Left ventricle myocardium superior (tissue), 1 donor: ENCODE data around the gene CALCA. TPM values are rescaled to one million over a fixed set of nuclear protein-coding genes. Genes with fewer than 3 reads are reported as not detected.
"Not testable (repeated sequence)": the region's sequence is repeated elsewhere in the genome, so short reads cannot be mapped to it uniquely, and the experiment has no call there.

Experiments used
- ATAC-seq: fragments of 200-7000 bp; cut with Tn5 transposase; one replicate; pipeline ENCODE4 v1.9.1; 2020; ENCODE audit warnings: mild to moderate bottlenecking, moderate library complexity
- DNase-seq: peaks from one replicate; pipeline ENCODE4 v3.0.0-alpha.2; 2020
- intact Hi-C: fragments of 100-400 bp; cut with micrococcal nuclease; formaldehyde crosslinking; loops from one replicate; pipeline ENCODE4 v1.11.0; 2022
- long read RNA-seq: library from polyadenylated mRNA; unstranded; transcript quantifications from one replicate; pipeline ENCODE4 v2.0.0, GENCODE V29; 2021
- total RNA-seq: library from RNA; stranded (reverse); fragmentation: NEBNext Ultra II Directional; extraction: Animal tissue kit (Norgen Biotek cat#: 25700); gene quantifications from one replicate; pipeline ENCODE4 v1.2.1, GENCODE V29; 2021
- donor health status: DM: no; HTN: yes; CAD: no; lungs with severe emphysema.

The CALCA gene, protein sequence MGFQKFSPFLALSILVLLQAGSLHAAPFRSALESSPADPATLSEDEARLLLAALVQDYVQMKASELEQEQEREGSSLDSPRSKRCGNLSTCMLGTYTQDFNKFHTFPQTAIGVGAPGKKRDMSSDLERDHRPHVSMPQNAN
- total RNA-seq = not detected
- long read RNA-seq = 0 reads

DNA sequence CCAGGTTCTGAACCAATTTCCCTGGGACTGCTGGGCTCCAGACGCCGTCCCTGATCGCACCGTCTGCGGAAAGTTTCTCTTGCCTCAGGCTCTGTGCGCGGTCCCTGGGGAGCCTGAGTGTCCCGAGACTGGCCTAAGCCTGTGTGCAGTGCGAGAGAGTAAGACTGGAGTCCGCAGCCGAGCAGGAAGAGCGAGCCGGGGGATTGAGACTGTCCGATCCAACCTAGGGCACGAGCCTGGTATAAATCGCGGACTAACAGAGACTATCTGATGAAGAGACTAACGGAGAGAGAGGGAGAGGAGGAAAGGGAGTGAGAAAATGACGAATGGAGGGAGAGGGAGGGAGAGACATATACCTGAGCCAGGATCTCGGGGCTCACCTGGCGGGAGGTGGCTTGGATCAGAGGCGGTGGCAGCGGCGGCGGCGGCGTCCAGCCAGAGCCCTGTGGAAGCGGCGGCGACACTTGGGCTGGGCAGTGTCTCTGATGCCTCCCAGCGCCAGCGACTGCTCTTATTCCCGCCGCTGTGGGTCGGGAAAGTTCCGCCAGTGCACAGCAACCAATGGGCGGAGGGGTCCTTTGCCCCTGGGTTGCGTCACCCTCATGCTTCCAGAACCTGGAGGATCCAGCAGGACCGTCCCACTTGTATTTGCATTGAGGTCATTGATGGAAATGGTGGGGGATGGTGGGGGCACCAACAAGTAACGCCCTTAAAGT lies at the start of gene CALCA:
TSS of gene CALCA (minus strand) at position 487 of the 716 bp plus-strand sequence. CDS start 1,159 bp downstream, outside the sequence.
- intact Hi-C loops = no loop called here

DNA sequence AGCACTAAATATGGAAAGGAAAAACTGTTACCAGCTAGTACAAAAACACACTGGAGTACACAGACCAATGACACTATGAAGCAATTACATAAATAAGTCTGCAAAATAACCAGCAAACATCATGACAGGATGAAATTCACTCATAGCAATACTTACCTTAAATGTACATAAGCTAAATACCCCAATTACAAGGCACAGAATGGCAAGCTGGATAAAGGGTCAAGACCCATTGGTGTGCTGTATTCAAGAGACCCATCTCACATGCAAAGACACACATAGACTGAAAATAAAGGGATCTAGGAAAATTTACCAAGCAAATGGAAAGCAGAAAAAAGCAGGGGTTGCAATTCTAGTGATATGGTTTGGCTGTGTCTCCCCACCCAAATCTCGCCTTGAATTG lies 44.0 kb upstream of the CALCA start:
- intact Hi-C loops = no loop called here
- ATAC-seq (no peak), DNase-seq (no peak)

More for the DNA sequence above, at the start of gene CALCA:
- ATAC-seq = no peak
- peak; percentile 29 for DNase-seq

DNA sequence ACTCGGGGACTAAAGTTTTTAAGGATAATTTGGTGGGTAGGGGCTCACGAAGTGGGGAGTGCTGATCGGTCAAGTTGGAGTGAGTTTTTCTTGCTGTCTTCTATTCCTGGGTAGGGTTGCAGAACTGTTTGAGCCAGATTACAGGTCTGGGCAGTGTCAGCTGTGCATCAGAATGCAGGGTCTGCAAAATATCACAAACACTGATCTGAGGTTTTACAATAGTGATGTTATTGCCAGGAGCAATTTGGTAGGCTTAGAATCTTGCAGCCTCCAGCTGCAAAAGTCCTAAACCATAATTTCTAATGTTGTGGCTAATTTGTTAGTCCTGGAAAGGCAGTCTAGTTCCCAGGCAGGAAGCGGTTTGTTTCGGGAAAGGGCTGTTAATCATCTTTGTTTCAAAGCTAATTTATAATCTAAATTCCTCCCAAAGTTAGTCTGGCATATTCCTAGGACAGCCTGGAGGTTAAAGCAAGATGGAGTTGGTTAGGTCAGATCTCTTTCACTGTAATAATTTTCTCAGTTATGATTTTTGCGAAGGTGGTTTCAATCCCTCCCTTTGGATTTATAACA lies 39.7 kb upstream of the CALCA start:
- ATAC-seq (no peak), DNase-seq (no peak)

DNA sequence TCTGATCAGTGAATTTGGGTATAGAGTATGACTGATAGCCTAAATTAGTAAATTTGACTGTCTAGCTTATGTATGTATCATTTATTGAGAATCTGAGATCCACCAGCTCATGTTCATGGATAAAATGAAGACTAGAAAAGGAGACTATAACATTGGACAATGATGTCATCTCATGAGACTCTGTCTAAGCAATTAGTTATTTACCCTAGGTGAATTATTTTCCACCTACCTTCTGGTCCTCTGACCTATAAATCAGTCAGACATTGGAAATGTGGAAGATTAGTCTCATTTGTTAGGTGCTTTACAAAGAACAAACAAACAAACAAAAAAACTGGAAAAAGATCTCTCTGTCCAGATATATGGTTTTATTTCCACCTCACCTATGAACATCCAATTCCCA lies 38.7 kb upstream of the CALCA start:
- intact Hi-C loops = no loop called here
- ATAC-seq (no peak), DNase-seq (no peak)

More for the DNA sequence above, 39.7 kb upstream of the CALCA start:
- intact Hi-C loops = no loop called here

DNA sequence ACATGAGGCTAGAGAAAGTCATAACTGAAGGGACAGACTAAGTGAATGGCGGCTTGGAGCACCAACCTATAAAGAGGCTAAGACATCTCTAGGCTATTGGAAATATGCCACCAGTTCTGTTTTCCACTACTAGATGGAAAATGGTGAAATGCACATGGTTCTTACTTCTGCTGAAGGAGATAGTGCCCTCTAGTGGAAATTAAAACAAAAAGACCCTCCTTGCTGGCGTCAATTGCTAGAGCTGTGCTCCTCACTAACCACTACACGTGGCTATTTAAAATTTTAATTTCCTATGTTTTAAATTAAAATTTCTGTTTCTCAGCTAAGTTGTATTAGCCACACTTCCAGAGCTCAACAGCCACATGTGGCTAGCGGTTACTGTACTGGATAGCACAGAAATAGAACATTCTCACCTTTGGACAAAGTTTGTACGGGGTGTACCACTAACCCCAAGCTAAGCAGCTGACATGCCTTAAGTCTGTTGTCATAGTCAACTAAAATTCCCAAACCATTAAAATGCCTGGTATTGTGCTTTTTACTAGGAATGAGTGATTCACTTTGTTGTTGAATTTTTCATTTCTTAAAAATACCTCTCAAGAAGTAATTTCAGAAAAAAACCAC lies 34.1 kb upstream of the CALCA start:
- ATAC-seq (no peak), DNase-seq (no peak)
- intact Hi-C loops = no loop called here

DNA sequence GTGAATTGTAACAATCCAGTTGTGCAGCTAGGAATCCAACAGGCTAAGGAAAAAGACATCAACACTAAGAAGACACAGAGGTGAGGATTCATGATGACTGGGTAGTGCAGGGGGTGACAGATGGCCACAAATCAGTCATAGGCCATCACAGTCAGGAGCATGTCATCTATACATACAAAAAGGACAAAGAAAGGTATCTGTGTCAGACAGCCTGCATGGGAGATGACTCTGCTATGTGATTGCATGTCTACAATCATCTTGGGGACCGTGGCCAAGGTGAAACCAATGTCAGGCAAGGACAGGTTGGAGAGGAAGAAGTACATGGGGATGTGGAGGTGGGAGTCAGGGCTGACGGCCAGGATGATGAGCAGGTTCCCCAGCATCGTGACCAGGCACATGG lies 16.0 kb upstream of the CALCA start:
- DNase-seq, ATAC-seq, intact Hi-C loops: not testable (repeated sequence)

DNA sequence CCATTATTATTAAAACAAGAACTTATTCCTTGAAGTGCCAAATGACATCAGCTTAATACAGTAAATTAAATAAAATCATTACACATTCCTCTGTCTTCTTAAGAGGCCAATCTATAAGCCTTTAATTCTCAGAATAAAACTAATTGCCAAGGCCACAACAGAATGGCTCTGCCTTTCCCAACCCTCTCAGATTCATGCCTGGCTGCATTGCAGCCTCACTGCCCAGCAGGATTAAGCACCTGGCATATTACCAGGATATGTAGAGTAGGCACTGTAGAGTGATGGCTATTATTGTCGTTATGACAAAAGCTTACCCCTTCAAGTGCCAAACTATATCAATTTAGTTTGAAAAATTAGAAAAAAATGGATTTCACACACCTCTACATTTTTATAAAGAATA lies 9.4 kb upstream of the CALCA start:
- DNase-seq (no peak), ATAC-seq (peak; percentile 94)
- intact Hi-C loops = no loop called here

DNA sequence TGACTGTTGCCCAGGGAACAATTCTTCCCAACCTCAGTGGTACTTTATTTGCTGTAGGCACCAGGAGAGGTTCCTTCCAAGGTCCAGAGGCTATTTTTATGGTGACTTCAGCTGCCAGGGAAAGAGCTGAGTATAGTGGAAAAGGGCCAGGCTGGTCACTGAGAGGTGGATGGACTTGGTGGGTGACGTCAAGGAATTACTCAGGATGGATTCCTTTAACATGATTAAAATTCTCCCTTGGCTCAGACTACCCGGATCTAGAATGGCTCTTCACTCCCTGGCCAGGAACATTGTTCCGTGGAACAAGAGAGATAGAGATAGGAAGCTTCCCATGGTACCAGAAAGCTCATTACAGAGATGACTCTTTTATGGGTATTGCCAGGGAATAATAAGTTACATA lies 8.7 kb upstream of the CALCA start:
- DNase-seq = no peak
- ATAC-seq = peak; percentile 89
- intact Hi-C loops = no loop called here

DNA sequence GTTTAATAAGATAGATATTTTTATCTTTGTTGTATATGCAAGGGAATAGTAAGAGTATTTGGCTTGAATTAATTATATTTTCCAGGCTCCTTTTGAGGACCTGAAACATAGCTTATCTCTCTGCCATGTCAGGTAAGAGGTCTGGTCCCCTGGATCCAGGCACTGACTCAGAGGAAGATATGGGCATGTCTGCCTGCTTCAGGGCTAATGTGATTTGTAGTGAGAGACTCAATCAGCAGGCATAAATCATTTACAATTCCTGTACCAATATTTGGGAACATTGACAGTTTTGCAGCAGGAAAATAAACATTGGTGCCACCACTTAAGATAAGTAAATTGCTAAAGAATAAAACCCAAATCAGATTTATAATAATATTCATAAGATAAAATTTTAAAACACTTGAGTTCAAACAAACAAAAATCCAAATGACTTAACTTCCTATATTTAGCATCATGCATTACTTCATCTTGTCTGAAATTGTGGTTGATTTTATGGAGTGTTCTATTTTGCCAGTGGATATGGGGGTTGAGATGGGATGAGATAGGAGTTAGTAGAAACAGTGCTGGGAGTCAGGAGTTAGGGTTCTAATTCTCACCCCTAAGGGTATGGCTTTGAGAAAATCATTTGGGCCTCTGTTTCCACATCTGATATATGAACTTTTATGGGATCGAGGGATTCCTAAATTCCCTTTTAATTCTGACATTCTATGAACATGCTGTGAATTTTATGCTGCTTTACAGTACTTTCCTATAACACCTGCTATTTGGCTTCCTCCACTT lies 5.1 kb upstream of the CALCA start:
- intact Hi-C loops = no loop called here

DNA sequence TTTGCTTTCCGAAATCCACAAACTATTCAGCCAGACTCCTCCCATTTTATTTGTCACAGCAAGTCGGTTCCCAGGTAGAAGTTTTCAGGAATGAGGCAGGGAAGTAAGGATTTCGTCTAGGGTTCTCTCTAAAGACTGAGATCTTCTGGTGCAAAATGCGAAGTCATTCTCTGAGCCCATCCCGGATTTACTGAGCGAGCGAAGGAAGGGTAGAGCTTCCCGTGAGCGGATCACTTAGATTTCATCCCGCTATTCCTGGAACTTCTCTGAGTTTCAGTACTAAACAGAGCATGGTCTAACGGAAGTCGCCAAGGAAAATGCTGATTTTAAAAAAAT lies 3.1 kb upstream of the CALCA start:
- intact Hi-C loops = no loop called here
- ATAC-seq = no peak
- no peak for DNase-seq

More for the DNA sequence above, 5.1 kb upstream of the CALCA start:
- ATAC-seq = no peak
- DNase-seq = no peak

DNA sequence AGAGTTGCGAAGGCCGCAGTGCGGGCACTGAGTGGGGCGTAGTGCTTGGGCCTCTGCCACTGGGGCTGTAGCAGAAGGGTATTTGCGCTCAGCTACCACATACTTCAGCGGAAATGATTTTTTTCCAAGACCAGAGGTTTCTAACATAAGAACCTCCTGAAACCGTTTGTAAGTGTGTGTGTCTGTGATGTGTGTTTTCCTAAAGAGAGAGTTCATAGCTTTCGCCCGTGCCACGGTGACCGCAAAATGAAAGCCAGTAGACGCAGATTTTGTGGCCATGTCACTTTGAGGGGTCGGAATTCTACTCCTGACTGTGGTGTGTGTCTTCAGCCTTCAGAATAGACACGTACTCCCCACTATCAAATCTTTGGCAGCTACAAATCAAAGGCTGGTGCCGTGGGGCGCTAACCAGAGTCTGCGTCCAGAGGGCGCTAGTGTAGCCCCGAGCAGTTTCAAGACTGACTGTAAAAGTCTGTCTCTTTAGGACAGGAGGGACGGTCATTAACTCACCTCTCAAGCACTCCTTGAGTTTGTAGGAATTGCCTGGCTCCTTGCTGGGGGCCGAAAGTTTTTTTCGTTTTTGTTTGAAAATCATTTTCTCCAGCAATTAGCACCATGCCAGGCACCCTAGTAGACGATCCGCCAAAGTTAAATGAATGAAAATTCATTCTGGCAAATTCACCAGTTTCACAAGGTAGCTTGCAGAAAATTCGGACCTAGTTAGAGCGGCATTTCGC lies 2.5 kb upstream of the CALCA start:
- ATAC-seq (peak; percentile 80), DNase-seq (peak; percentile 57)
- intact Hi-C loops = no loop called here

DNA sequence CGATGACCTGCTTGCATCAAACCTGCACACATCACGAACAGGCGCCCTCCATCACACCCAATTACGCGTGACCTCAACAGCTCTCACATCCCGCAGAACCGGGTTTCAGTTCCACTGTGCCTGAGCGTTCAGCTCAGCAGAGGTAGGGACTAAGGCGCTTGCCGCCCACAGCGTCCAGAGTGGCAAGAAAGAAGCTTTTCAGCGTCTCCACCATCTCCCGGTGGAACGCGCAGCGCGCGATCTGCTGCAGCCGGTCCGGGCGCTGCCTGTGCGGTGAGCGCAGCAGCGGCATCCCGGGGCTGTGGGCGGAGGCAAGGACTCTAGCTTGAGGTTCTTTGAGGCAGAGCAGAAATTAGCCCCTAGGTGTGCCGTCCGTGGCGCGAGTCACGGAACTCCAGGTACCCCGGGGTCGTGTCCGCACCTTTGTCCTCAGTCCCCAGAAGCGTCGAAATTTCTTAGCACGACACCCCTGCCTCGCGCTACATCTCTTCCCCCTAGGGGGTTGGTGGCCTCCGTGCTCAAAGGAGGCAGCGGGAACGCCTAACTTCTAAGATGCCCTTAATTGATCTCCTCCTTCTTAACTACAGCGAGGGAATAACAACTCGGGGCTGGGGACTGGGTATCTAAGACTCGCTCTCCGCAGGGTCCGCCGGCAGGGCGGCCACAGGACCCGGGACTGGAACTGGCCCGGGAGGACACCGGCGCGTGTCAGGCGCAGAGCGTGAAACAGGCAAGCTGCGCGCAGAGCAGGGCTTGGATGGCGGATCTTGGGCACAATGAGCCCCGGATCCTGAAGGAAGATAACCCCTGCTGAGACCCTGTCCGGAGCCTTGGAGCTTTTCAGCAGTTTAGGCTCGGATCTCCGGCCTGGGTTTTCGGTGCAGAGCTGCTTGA lies 1.7 kb upstream of the CALCA start:
- ATAC-seq (peak; percentile 56), DNase-seq (no peak)
- intact Hi-C loops = no loop called here

DNA sequence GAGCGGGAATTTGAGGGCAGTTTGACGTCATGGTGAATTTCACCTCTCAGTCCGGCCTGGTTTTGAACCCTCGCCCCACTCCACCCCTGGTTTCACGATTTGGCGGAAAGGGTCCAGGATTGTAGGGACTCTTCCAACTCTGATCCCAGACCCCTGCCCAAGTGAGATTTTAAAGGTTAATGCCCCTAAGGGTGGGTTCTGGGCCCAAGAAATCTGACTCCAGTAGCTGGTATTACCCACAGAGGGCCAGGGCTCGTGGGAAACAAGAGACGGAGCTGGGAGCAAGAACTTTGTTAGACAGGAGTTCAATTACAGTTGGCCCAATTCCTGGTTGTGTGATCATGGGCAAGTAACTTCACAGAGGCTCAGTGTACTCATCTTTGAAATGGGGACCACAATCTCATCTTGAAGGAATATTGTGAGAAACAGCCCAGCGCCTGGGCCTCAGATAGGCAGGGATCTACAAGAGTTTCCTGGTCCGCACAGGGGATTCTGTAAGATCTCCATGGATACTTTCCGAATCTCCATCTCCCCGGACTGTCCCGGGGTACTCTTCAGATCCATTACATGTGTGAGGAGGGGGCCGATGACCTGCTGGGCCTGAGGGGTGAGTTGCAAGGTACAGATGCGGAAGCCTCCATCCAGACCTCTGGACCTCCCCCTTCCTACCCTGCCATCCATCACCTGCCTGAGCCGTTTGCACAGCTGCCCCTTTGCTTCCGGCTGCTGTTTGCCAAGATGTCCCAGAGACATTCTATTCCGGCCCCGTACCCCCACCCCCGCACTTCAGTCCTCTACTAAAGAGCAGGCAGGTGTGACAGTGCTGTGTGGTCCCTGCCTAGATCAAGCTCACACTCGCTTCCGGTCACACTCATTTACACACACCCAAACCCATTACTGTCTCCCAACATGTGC lies 687 bp upstream of the CALCA start:
- DNase-seq (no peak), ATAC-seq (no peak)
- intact Hi-C loops = no loop called here

DNA sequence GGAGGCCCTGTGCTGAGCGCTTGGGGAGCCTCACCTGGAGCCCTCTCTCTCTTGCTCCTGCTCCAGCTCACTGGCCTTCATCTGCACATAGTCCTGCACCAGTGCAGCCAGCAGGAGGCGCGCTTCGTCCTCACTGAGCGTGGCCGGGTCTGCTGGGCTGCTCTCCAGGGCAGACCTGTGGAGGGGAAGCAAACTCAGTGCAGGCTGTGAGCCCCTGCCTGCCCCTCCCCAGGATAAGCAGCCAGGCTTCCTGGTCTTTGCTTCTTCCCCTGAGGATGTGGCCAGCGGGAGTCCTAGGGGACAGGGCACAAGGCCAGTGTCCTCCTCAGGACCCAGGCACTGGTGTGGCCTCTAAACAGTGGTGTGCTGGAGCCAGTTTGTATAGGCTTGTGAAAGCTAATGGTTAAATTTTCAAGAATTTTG lies 2.2 kb downstream of the CALCA start:
- peak; percentile 56 for DNase-seq
- peak; percentile 31 for ATAC-seq
- intact Hi-C loops = no loop called here

DNA sequence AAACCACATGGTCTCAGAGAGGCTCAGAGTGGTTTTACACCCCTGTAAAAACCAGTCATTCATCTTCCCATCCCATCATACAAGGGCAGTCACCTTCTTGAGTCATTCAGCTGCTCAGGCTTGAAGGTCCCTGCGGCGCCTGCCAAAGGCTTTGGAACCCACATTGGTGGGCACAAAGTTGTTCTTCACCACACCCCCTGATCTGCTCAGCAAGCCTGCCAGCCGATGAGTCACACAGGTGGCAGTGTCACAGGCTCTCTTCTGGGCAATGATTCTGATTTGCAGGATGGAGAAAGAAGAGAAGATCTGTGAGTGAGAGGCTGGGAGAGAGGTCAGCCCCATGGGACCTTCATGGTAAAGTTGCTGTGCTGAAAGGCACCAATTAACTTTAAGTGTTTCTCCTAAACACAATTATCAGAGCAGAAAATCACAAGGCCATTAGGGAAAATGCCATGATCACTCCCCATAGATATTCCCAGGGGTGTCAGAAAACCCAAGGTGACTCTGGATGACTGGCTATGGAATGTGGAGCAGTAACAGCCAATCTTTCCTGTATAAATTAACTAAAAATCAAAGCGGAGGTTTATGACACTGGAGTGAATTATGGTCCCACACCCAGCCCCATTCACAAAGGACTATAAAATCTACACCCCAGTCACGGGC lies 4.4 kb downstream of the CALCA start:
- DNase-seq = no peak
- intact Hi-C loops = no loop called here
- no peak for ATAC-seq

DNA sequence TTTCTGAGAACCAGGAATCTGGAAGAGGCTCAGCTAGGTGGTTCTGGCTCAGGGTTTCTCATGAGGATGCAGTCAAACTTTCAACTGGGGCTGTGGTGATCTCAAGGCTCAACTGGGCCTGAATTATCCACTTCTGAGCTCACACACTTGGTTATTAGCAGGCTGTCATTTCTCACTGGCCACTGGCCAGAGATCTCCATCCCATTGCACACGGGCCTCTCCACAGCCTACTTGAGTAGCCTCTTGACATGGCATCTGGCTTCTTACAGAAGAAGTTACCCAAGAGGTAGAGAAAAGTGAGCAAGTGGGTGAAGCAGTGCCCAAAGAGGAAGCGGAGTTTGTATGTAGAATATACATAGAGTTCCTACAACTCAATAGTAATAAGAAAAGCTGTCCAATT lies 16.0 kb downstream of the CALCA start:
- intact Hi-C loops = no loop called here
- ATAC-seq = no peak

DNA sequence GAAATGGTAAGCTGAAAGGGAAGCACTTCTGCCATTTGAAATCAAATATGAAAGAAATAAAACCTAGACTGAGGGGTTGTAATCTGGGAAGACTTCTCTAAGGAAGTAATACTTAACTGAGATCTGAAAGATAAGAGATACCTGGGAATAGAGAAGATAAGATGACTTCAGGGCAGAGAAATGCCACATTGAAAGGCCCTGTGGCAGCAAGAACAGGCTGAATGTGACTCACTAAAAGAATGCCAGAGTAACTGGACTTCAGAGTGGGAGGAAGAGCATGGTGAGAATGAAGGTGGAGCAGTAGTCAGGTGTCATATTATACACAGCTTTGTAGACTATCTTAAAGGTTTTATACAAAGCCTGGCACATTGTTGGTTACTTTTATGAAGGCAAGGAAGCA lies 17.6 kb downstream of the CALCA start:
- intact Hi-C loops = no loop called here
- ATAC-seq (no peak), DNase-seq (no peak)

More for the DNA sequence above, 16.0 kb downstream of the CALCA start:
- no peak for DNase-seq
